Measurements from ENCODE around the gene PREX1. TPM values are rescaled to one million over a fixed set of nuclear protein-coding genes. Genes with fewer than 3 reads are reported as not detected.

Gene PREX1
- total and polyA plus RNA-seq, 2 of the 4 experiments (the other 2 are of a cell fraction) = 0.67 to 0.72 TPM

- no peak overlapping the region for H3K4ac ChIP-seq (ENCODE audit: low read depth, low read length)
- H4K20me1 ChIP-seq (ENCODE audit: insufficient read depth, low read length) = no peaks in the 10 kb centered on the region
- H2BK20ac ChIP-seq (ENCODE audit: low read depth, low read length) = no peak overlapping the region
- CTCF ChIA-PET = no interaction called here
- no peak overlapping the region for H4K91ac ChIP-seq (ENCODE audit: insufficient read depth, low read depth, low read length)
- H3K79me1 ChIP-seq (ENCODE audit: low read depth in 1 of 2, low read length in 2 of 2) = no peaks in the 10 kb centered on the region
- DNase-seq (no peak), ATAC-seq (ENCODE audit: low read depth) (no peak)
- peaks cover 9% of the 10 kb centered on the region; the same call in 1 of the 2 replicates for H3K27me3 ChIP-seq (ENCODE audit: control insufficient read depth, insufficient read depth, low read length)
- H3K36me3 ChIP-seq (ENCODE audit: control insufficient read depth, insufficient read depth, low read length) = no peaks in the 10 kb centered on the region
- H4K8ac ChIP-seq (ENCODE audit: low read depth in 2 of 2, low read length in 2 of 2) = no peak overlapping the region
- no peak overlapping the region for H2AFZ ChIP-seq (replicated peaks; ENCODE audit: low read length, poor library complexity)
- no peak overlapping the region for H3K56ac ChIP-seq (ENCODE audit: extremely low read depth, insufficient read depth, low read length)
- no peak overlapping the region for H3K9ac ChIP-seq (ENCODE audit: low read depth, low read length)
- H3K4me1 ChIP-seq (ENCODE audit: control insufficient read depth, insufficient read depth, low read length) = no peaks in the 10 kb centered on the region
- H2AK9ac ChIP-seq (replicated peaks; ENCODE audit: low read depth, low read length, poor library complexity) = no peak overlapping the region
- POLR2A ChIA-PET (ENCODE audit: unreplicated experiment) = no interaction called here
- H3K4me3 ChIP-seq (ENCODE audit: insufficient read depth, low read depth, low read length) = no peak overlapping the region
- H2BK5ac ChIP-seq (ENCODE audit: low read depth, low read length, poor library complexity, severe bottlenecking) = no peak overlapping the region
- no peak overlapping the region for H3K27ac ChIP-seq (ENCODE audit: insufficient read depth, low read length)
- no peaks in the 10 kb centered on the region for H3K9me1 ChIP-seq (ENCODE audit: insufficient read depth, low read length)
- WGBS, 2 experiments (ENCODE audit: extremely low coverage in 2 of 2, insufficient read length in 1 of 2) = no CpG with 5 or more reads among the region's 4 CpGs
- no peaks in the 10 kb centered on the region for H3K9me3 ChIP-seq (ENCODE audit: control insufficient read depth, insufficient read depth, low read length)
- in situ Hi-C loops (cut with MboI; ENCODE audit: low sequenced_read_pairs) = no loop called here
- TF ChIP-seq CEBPB (IDR thresholded peaks at IDR 0.05; ENCODE audit: low read depth, low read length) = no peak
- no peak for TF ChIP-seq BHLHE40 (IDR thresholded peaks at IDR 0.05; ENCODE audit: low read depth, low read length)
- TF ChIP-seq MXI1 (IDR thresholded peaks at IDR 0.05; ENCODE audit: borderline replicate concordance, low read depth, low read length) = no peak
- TF ChIP-seq NFE2L2 (IDR thresholded peaks at IDR 0.05; ENCODE audit: low read depth, low read length) = no peak
- no peak for TF ChIP-seq SMC3 (IDR thresholded peaks at IDR 0.05; ENCODE audit: low read depth, low read length)
- no peak for TF ChIP-seq RFX5 (IDR thresholded peaks at IDR 0.05; ENCODE audit: low read depth, low read length)
- no peak for TF ChIP-seq CHD1 (IDR thresholded peaks at IDR 0.05; ENCODE audit: low read depth, low read length)
- TF ChIP-seq, protein P1, sequence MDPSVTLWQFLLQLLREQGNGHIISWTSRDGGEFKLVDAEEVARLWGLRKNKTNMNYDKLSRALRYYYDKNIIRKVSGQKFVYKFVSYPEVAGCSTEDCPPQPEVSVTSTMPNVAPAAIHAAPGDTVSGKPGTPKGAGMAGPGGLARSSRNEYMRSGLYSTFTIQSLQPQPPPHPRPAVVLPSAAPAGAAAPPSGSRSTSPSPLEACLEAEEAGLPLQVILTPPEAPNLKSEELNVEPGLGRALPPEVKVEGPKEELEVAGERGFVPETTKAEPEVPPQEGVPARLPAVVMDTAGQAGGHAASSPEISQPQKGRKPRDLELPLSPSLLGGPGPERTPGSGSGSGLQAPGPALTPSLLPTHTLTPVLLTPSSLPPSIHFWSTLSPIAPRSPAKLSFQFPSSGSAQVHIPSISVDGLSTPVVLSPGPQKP (IDR thresholded peaks at IDR 0.05; ENCODE audit: borderline replicate concordance, low read depth, low read length) = no peak
- TF ChIP-seq USF2 (IDR thresholded peaks at IDR 0.05; ENCODE audit: low read depth, low read length) = no peak
- TF ChIP-seq POLR2A (IDR thresholded peaks at IDR 0.05; ENCODE audit: low read depth, low read length) = no peak
- TF ChIP-seq MAZ (IDR thresholded peaks at IDR 0.05; ENCODE audit: borderline replicate concordance, low read depth, low read length) = no peak
- TF ChIP-seq RCOR1 (IDR thresholded peaks at IDR 0.05; ENCODE audit: insufficient replicate concordance, low read length) = no peak
- no peak for TF ChIP-seq MAFK (IDR thresholded peaks at IDR 0.05; ENCODE audit: low read depth, low read length)
- no peak for TF ChIP-seq RAD21 (IDR thresholded peaks at IDR 0.05; ENCODE audit: low read length)
- no peak for TF ChIP-seq CTCF (conservative IDR thresholded peaks at IDR 0.05; ENCODE audit: low read depth, low read length)
- no peak for TF ChIP-seq FOS (IDR thresholded peaks at IDR 0.05; ENCODE audit: low read depth, low read length)
- no peak overlapping the region for H3K23ac ChIP-seq (ENCODE audit: low read depth, low read length)
- H3K4me2 ChIP-seq (ENCODE audit: low read depth, low read length) = no peak overlapping the region
- H2BK15ac ChIP-seq (ENCODE audit: low read depth, low read length) = no peak overlapping the region
- no peak overlapping the region for H4K5ac ChIP-seq (ENCODE audit: low read depth, low read length)
- dilution Hi-C loops (cut with HindIII; ENCODE audit: low sequenced_read_pairs, unreplicated experiment) = no loop called here
- intact Hi-C loops (cut with micrococcal nuclease) = no loop called here
- H3K14ac ChIP-seq (replicated peaks; ENCODE audit: low read depth, low read length) = no peak overlapping the region
- H3K18ac ChIP-seq (ENCODE audit: low read depth, low read length) = no peak overlapping the region
- no peak overlapping the region for H2AK5ac ChIP-seq (ENCODE audit: low read depth, low read length)
- BruUV-seq (replicated peaks) = no TSS peak
- no peak overlapping the region for H2BK120ac ChIP-seq (ENCODE audit: low read depth, low read length)
These were observed 231.4 kb downstream of the PREX1 start for GRCh38 chr20:48596334-48596898.
